Stimulated activated CD8-positive, alpha-beta memory T cell treated with anti-CD3 and anti-CD28 coated beads, Interleukin-12 subunit alpha, Interleukin-12 subunit beta, amount 100 ng/mL, for 4 hours (primary cell): Measurements from ENCODE around the gene STUB1.

ENCODE experiments used
- DNase-seq: peaks from one replicate; pipeline ENCODE4 v3.0.0-alpha.2; 2020; ENCODE audit warnings: low read depth

Gene STUB1

DNA sequence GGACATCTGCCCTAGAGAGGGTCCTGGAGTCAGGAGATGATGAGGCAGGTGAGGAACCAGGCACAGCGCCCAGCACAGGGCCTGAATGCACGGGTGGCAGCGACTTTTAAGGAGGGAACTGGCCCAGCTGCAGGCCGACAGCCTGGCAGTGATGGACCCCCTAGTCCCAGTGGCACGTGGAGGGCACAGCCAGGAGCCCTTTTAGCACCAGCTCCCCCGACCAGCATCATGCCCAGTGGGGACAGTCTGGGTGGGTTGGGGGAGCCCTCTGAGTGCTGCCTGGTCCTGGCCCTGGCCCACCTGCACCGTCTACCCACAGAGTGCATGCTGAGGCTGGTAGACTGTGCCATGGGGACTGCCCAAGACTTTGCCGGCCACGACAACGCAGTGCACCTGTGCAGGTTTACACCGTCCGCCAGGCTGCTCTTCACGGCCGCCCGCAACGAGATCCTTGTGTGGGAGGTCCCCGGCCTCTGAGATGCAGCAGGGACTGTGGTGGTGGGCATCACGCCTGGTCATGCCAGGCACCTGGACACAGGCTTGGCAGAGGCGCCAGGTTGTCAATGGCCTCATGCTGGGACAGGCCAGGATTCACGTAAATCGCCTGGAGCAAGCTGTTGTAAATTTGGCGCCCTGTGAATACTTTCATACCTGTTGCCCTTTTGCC lies 13.0 kb upstream of the STUB1 start:
- DNase-seq, result no peak

DNA sequence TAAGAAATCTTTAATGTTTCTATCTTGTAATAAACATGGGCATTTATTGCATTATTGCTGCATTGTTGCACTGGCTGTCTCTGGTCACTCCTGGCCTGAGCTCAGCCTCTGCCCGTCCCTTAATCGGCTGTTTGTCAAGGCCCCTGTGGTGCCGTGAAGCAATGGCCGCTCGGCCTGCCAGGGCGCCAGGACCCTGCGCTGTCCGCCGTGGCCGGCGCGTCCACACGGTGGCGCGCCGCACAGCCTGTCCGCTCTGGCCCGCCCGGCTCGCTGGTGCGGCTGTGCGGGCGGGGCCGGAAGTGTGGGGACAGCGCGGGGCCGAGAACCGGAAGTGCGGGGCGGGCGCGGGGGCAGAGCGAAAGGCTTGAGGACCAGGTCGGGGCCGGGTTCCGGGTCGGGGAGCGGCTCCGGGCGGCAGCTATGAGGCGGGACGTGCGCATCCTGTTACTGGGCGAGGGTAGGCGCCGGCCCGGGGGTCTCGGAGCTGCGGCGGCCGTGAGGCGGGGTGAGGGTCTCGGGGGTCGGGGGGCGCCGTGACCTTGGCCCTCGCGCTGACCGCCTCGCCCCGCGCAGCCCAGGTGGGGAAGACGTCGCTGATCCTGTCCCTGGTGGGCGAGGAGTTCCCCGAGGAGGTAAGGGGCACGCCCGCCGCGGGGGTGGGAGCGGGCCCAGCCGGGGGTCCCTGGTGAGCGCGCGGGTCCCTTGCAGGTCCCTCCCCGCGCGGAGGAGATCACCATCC lies 12.3 kb upstream of the STUB1 start, which contains the start of gene RHOT2:
Gene RHOT2, plus strand, starts transcription at position 353 of the 739 bp plus-strand sequence. Its CDS starts 68 bp downstream, at position 421.
- DNase-seq, result peak; percentile 91

GRCh38 chr16:668519-669171 lies 11.6 kb upstream of the STUB1 start:
- no peak for DNase-seq

GRCh38 chr16:669666-670065 lies 10.5 kb upstream of the STUB1 start:
- DNase-seq, result no peak

- DNase-seq, result no peak
Observed at GRCh38 chr16:670485-671352, 9.5 kb upstream of the STUB1 start.

GRCh38 chr16:671353-672131 lies 8.7 kb upstream of the STUB1 start:
- no peak for DNase-seq

DNA sequence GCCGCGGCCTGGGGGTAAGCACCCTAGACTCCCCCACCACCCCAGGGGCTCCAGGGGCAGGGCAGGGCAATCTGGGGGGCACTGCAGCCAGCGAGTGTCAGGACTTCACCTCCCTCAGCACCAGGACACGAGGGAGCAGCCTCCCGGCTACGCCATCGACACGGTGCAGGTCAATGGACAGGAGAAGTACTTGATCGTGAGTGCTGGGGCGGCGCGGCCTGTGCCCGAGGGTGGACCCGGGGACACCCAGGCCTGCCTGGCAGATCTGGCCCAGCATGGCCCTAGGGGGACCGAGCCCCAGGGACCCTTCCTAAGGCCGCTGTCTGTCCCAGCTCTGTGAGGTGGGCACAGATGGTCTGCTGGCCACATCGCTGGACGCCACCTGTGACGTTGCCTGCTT lies 7.8 kb upstream of the STUB1 start:
- DNase-seq, result no peak

GRCh38 chr16:672851-673250 lies 7.4 kb upstream of the STUB1 start:
- no peak for DNase-seq

DNA sequence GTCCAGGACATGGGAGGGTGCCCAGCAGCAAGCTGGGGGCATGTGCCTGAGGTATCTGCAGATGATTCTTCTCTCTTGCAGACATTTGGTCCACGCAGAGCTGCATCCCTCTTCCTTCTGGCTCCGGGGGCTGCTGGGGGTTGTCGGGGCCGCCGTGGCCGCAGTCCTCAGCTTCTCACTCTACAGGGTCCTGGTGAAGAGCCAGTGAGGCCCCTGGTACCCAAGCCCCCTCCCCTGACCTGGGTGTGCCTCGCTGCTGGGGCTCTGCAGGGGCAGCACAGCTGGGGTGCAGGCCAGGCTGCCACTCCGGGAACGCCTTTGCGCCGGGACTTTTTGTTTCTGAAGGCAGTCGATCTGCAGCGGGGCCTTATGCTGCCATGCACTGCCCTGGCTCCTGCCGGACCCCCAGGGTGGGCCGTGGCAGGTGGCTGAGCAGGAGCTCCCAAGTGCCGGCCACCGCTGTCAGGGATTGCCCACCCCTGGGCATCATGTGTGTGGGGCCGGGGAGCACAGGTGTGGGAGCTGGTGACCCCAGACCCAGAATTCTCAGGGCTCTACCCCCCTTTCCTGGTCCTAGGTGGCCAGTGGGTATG lies 6.7 kb upstream of the STUB1 start:
- no peak for DNase-seq

GRCh38 chr16:674214-674881 lies 5.9 kb upstream of the STUB1 start:
- DNase-seq, result no peak

DNA sequence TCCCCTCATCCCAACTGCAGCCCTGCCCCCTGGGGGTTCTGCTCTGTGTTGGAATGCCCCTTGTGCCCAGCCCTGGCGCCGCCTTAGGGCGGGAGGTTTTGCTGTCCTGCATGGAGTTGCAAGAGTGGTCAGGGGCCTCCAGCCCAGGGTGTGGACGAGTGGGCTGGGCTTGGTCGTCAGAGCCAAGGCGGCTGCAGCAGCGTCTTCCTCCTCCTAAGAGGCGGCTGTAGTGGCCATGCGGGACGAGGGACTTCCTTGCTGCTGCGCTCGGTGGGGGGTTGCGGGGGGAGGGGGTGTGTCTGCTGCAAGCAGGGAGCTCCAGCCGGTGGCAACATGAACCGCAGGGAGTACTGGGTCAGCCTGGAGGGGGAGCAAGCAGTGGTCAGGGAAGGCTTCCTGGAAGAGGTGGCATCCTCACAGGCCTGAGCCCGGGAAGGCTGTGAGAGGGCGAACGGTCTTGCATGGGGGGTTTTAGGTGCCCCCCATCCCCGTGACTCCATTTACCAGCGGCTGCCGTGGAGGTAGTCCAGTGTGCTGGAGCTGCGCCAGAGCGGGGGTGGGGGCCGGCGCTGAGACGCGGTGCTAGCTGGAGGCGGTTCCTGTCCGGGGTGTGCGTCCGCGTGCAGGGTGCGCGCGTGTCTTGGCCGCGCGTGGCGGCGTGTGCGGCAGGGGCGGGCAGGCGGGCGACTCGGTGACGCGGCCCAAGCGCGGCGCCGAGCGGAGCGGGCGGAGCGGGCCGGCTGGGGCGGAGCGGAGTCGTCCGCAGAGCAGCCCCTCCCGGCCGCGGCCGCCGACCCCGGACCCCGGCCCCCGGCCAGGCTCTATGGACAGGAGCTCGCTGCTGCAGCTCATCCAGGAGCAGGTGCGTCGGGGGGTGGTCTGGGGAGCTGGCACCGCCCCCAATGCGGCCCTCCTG lies 5.0 kb upstream of the STUB1 start, which contains the start of gene RHBDL1:
Gene RHBDL1, plus strand, starts transcription at position 704 of the 916 bp plus-strand sequence. Its CDS starts 120 bp downstream, at position 824.
- DNase-seq, result no peak

- DNase-seq, result no peak
Observed at GRCh38 chr16:675884-676564, 4.2 kb upstream of the STUB1 start.

GRCh38 chr16:676565-676902 lies 3.7 kb upstream of the STUB1 start:
- DNase-seq, result no peak

- no peak for DNase-seq
Observed at GRCh38 chr16:676913-677312, 3.3 kb upstream of the STUB1 start.

GRCh38 chr16:677316-678190 lies 2.7 kb upstream of the STUB1 start:
- DNase-seq, result no peak

DNA sequence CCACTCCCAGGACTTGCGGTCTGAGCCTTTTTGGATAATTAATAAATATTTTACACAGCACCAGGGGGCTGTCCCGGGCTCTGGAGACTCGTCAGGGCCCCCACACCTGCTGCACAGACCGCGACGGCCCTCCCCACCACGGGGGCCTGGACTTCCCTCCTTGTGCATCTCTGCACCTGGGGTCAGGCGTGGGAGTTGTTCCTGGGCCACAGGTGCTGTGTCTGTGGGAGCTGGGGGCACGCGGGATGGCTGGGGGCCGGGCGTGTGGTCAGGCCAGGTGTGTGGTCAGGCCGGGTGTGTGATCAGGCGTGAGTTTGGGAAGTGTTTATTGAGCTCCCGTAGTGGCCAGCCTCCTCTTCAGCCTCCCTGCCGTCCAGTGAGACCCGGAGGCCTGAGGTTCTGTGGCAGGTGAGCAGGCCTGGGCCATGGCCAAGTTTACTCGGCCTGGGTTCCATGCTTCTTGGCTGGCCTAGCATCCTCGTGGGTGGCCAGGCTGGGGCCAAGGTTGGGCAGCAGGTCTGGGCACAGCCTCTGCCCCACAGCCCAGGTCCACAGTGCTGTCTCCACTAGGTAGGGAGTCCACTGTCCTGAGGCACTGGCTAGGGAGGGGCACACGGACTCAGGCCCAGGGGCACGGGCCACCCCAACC lies 1.9 kb upstream of the STUB1 start:
- no peak for DNase-seq
